ENCODE measurements around the gene GPRASP3.

Gene GPRASP3

GRCh38 chrX:102745857-102746584 is 25.5 kb downstream of the GPRASP3 start:
- peak; percentile 74 for DNase-seq

- DNase-seq: no peak
Observed at GRCh38 chrX:102765217-102765616, 44.7 kb downstream of the GPRASP3 start.

GRCh38 chrX:102765809-102766208 is 45.3 kb downstream of the GPRASP3 start:
- no peak for DNase-seq

GRCh38 chrX:102767287-102767686 is 46.7 kb downstream of the GPRASP3 start:
- DNase-seq: no peak

- DNase-seq: peak; percentile 79
Observed at GRCh38 chrX:102768987-102769761, 48.6 kb downstream of the GPRASP3 start.

Measured in right kidney (tissue), 1 donor.